ENCODE results near the gene ZNF490.
A peak's percentile ranks its signal among the peaks of the same experiment; 100 is the strongest.
"Not testable (repeated sequence)": the region's sequence is repeated elsewhere in the genome, so short reads cannot be mapped to it uniquely, and the experiment has no call there.

Gene ZNF490

GRCh38 chr19:12626958-12627357 lies 16.3 kb upstream of the ZNF490 start:
- ChIA-PET CTCF (interaction anchor here (2.1 kb wide), 1 partner anchor 13 kb away, joined by 7 read pairs; no protein-coding TSS in a partner anchor), POLR2A (no interaction called here)
- no peak for TF ChIP-seq CTCF (IDR thresholded peaks at IDR 0.05; ENCODE audit: insufficient read depth, low read length, missing control alignments)
- no peak for DNase-seq (ENCODE audit: low read depth, low spot score)
- no peak overlapping the region for H3K4me3 ChIP-seq (ENCODE audit: low read depth, low read length)

GRCh38 chr19:12623361-12624031 lies 12.9 kb upstream of the ZNF490 start:
- ChIA-PET POLR2A (interaction anchor here (0.7 kb wide), 1 partner anchor 31 kb away, joined by 3 read pairs; no protein-coding TSS in a partner anchor), CTCF (interaction anchor here (1.7 to 1.9 kb wide), 2 partner anchors 15 to 17 kb away, joined by 3 to 6 read pairs; no protein-coding TSS in a partner anchor)
- no peak for TF ChIP-seq CTCF (IDR thresholded peaks at IDR 0.05; ENCODE audit: insufficient read depth, low read length, missing control alignments)
- H3K4me3 ChIP-seq (ENCODE audit: low read depth, low read length), result no peak overlapping the region
- DNase-seq (ENCODE audit: low read depth, low spot score), result no peak

- POLR2A ChIA-PET; H3K4me3 ChIP-seq (ENCODE audit: low read depth, low read length); DNase-seq (ENCODE audit: low read depth, low spot score): not testable (repeated sequence)
- CTCF ChIA-PET, result interaction anchor here (0.9 kb wide), 1 partner anchor 9 kb away, joined by 3 read pairs; no protein-coding TSS in a partner anchor
These were observed 10.8 kb upstream of the ZNF490 start for GRCh38 chr19:12621253-12622024.

- TF ChIP-seq CTCF (IDR thresholded peaks at IDR 0.05; ENCODE audit: insufficient read depth, low read length, missing control alignments), result no peak
- POLR2A ChIA-PET, result no interaction called here
- no peak for DNase-seq (ENCODE audit: low read depth, low spot score)
- CTCF ChIA-PET, result no interaction called here
- no peak overlapping the region for H3K4me3 ChIP-seq (ENCODE audit: low read depth, low read length)
These were observed 7.0 kb upstream of the ZNF490 start for GRCh38 chr19:12617646-12618045.

- POLR2A ChIA-PET, result interaction anchor here (0.8 to 1.2 kb wide), 2 partner anchors 11 to 58 kb away, joined by 3 to 5 read pairs; a partner anchor contains a TSS
- peak overlapping the region; percentile 100 for H3K4me3 ChIP-seq (ENCODE audit: low read depth, low read length)
- TF ChIP-seq CTCF (IDR thresholded peaks at IDR 0.05; ENCODE audit: insufficient read depth, low read length, missing control alignments), result no peak
- CTCF ChIA-PET, result interaction anchor here (1.3 to 2.1 kb wide), 4 partner anchors 31 to 61 kb away, joined by 4 to 12 read pairs (median 6); no protein-coding TSS in a partner anchor
- no peak for DNase-seq (ENCODE audit: low read depth, low spot score)
These were observed 717 bp upstream of the ZNF490 start for GRCh38 chr19:12611361-12611699.

- POLR2A ChIA-PET, result no interaction called here
- CTCF ChIA-PET, result interaction anchor here (0.7 to 1.6 kb wide), 3 partner anchors 33 to 64 kb away, joined by 3 to 6 read pairs (median 3); no protein-coding TSS in a partner anchor
- H3K4me3 ChIP-seq (ENCODE audit: low read depth, low read length), result no peak overlapping the region
- no peak for DNase-seq (ENCODE audit: low read depth, low spot score)
- TF ChIP-seq CTCF (IDR thresholded peaks at IDR 0.05; ENCODE audit: insufficient read depth, low read length, missing control alignments), result no peak
These were observed 3.0 kb downstream of the ZNF490 start for GRCh38 chr19:12607631-12608030.
